Measurements from ENCODE around the gene SMYD4. TPM values are rescaled to one million over a fixed set of nuclear protein-coding genes. Genes with fewer than 3 reads are reported as not detected.

Gene SMYD4
- total RNA-seq, 1 experiment from 2014 or later = 32.1 TPM

DNA sequence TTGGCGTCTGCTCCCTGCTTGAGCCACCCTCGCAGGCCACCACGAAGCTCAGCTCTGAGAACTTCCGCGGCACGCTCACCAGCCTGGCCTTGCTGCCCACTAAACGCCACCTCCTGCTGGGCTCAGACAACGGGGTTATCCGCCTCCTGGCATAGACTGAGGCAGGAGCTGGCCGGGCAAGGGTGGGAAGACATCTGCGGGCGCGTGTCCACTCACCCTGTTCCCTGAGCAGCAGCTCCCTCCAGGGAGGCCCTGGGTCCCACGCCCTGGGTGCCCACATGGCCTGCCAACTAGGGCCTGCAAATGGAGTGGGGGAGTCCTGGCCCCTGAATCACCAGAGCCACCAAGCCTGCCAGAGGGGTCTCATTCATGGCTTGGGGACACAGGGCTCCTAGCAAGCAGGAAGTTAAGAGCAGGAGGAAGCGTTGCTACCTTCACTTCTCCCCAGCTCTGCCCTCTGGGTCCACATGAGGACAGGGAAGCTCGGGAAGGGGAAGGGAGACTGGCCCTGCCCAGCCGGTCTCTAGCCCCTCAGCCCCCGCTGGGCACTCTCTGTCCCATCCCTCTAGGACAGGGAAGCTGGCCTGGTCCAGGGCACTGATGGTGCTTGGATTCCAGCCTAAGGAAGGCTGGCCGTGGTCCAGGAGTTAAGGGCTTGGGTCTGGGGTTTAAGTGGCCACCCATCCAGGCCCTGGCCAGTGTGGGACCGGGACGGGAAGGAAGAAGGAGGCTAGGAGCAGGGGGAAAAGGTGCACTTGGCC is 92.0 kb downstream of the SMYD4 start:
- H3K27me3 Mint-ChIP-seq (ENCODE audit: insufficient read depth, unreplicated experiment) = no peaks in the 10 kb centered on the region
- ChIA-PET POLR2A (interaction anchor here (1.9 kb wide), 1 partner anchor 32 kb away, joined by 19 read pairs; no protein-coding TSS in a partner anchor), CTCF (interaction anchor here (0.8 to 2.2 kb wide), 2 partner anchors 17 to 21 kb away, joined by 3 to 17 read pairs; no protein-coding TSS in a partner anchor)
- peaks cover 29% of the 10 kb centered on the region for H3K4me1 Mint-ChIP-seq (ENCODE audit: low read depth, unreplicated experiment)
- DNase-seq = no peak
- H3K9me3 Mint-ChIP-seq (ENCODE audit: unreplicated experiment) = no peaks in the 10 kb centered on the region
- TF ChIP-seq, protein P1, sequence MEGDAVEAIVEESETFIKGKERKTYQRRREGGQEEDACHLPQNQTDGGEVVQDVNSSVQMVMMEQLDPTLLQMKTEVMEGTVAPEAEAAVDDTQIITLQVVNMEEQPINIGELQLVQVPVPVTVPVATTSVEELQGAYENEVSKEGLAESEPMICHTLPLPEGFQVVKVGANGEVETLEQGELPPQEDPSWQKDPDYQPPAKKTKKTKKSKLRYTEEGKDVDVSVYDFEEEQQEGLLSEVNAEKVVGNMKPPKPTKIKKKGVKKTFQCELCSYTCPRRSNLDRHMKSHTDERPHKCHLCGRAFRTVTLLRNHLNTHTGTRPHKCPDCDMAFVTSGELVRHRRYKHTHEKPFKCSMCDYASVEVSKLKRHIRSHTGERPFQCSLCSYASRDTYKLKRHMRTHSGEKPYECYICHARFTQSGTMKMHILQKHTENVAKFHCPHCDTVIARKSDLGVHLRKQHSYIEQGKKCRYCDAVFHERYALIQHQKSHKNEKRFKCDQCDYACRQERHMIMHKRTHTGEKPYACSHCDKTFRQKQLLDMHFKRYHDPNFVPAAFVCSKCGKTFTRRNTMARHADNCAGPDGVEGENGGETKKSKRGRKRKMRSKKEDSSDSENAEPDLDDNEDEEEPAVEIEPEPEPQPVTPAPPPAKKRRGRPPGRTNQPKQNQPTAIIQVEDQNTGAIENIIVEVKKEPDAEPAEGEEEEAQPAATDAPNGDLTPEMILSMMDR (IDR thresholded peaks at IDR 0.05; ENCODE audit: insufficient read depth in 1 of 2, low read depth in 1 of 2, low read length in 1 of 2, severe bottlenecking in 1 of 2, unreplicated experiment in 1 of 2) = no peak
- Histone ChIP-seq H3K27me3 (replicated peaks; ENCODE audit: control insufficient read depth, insufficient read depth, low read length) (no peaks in the 10 kb centered on the region), H3K4me1 (peaks cover 31% of the 10 kb centered on the region), H3K36me3 (ENCODE audit: control insufficient read depth, insufficient read depth, low read length) (peaks cover 2% of the 10 kb centered on the region; the same call in 1 of the 2 replicates), H3K9me3 (no peaks in the 10 kb centered on the region), H3K4me3 (ENCODE audit: low read depth, low read length) (no peak overlapping the region)
- peak overlapping the region; percentile 75 for H3K27ac Mint-ChIP-seq (ENCODE audit: unreplicated experiment)
- H3K4me3 Mint-ChIP-seq (ENCODE audit: unreplicated experiment) = no peak overlapping the region
- TSS peak; percentile 38 for BruUV-seq (replicated peaks)
- peaks cover 17% of the 10 kb centered on the region for H3K36me3 Mint-ChIP-seq (ENCODE audit: insufficient read depth, unreplicated experiment)
- intact Hi-C loops (cut with micrococcal nuclease; ENCODE audit: unreplicated experiment) = no loop called here

DNA sequence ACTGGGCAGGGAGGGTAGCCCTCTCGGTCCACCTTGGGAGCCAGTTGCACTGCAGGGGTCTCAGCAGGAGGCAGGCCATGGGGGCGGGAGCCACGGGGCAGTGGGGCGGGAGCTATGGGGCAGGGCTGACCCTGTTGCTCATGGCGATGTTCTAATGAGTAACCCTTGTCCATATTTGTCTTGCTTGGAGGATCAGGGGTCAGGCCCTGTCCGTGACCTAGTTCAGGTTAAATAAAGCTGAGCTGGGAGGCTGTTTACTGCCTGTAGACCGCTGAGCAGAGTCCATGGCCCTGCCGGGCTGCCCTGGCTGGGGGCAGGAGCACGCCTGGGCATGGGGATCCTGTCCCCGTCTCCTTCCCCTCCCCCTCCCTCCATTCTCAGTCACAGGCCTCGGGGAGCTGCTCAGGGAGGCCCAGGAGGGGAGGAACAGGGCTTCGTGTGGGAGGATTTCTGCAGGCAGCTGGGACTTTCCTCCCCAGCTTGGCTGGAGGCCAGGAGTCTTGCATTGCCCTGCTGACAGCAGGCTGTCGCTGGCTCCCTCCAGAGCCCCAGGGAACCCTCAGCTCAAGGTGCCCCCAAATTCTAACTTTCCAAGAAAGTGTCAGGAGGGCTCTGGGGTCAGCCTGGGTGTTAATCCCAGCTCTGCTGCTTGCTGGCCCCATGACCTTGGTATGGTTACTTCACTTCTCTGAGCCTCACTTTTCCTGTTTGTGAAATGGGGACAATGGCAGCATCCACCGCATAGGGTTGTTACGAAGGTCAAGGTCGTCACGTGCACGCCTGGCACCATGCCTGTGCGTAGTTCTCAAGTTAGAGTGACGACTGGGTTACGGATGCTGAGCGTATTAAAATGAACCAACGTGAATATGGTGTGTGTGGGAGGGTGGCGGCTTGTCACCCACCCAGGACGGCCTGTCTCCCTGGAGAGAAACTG is 93.1 kb downstream of the SMYD4 start:
- Histone ChIP-seq H3K27me3 (replicated peaks; ENCODE audit: control insufficient read depth, insufficient read depth, low read length) (no peaks in the 10 kb centered on the region), H3K9me3 (no peaks in the 10 kb centered on the region), H3K36me3 (ENCODE audit: control insufficient read depth, insufficient read depth, low read length) (peaks cover 2% of the 10 kb centered on the region; the same call in 1 of the 2 replicates), H3K4me3 (ENCODE audit: low read depth, low read length) (no peak overlapping the region), H3K4me1 (peaks cover 23% of the 10 kb centered on the region)
- peak overlapping the region; percentile 75 for H3K27ac Mint-ChIP-seq (ENCODE audit: unreplicated experiment)
- peak; percentile 82 to 88 for DNase-seq
- peak overlapping the region; percentile 24 for H3K4me3 Mint-ChIP-seq (ENCODE audit: unreplicated experiment)
- H3K36me3 Mint-ChIP-seq (ENCODE audit: insufficient read depth, unreplicated experiment) = peaks cover 24% of the 10 kb centered on the region
- BruUV-seq (replicated peaks) = no TSS peak
- intact Hi-C loops (cut with micrococcal nuclease; ENCODE audit: unreplicated experiment) = loop anchor here (1.0 kb wide), 1 partner anchor 34 kb away; no protein-coding TSS in a partner anchor
- POLR2A ChIA-PET = interaction anchor here (0.6 to 2.3 kb wide), 9 partner anchors 14 to 347 kb away, joined by 3 to 21 read pairs (median 8); no protein-coding TSS in a partner anchor
- TF ChIP-seq, protein P1 (IDR thresholded peaks at IDR 0.05; ENCODE audit: insufficient read depth in 1 of 2, low read depth in 1 of 2, low read length in 1 of 2, severe bottlenecking in 1 of 2, unreplicated experiment in 1 of 2) = no peak
- H3K27me3 Mint-ChIP-seq (ENCODE audit: insufficient read depth, unreplicated experiment) = no peaks in the 10 kb centered on the region
- H3K4me1 Mint-ChIP-seq (ENCODE audit: low read depth, unreplicated experiment) = peaks cover 18% of the 10 kb centered on the region
- H3K9me3 Mint-ChIP-seq (ENCODE audit: unreplicated experiment) = no peaks in the 10 kb centered on the region
- CTCF ChIA-PET = interaction anchor here (0.6 to 2.2 kb wide), 10 partner anchors 15 to 579 kb away, joined by 3 to 17 read pairs (median 5); no protein-coding TSS in a partner anchor

Data from Caco-2 (cell line).